PC-9 (cell line): Measurements from ENCODE around the gene CYTH2. TPM values are rescaled to one million over a fixed set of nuclear protein-coding genes. Genes with fewer than 3 reads are reported as not detected.

ENCODE experiments used
- BruUV-seq: library from RNA; stranded (reverse); fragments of 400-500 nt; replicated peaks from 2 replicates; lab custom pipeline; 2021; lab: Mats Ljungman, UMichigan
- CTCF ChIA-PET: fragments of 300-600 bp; sonication (Branson Sonifier 250); formaldehyde crosslinking; loops from one replicate; lab custom pipeline; 2022; ENCODE audit warnings: antibody characterized with exemption; lab: Charles Lee
- POLR2A ChIA-PET: fragments of 300-600 bp; sonication (Branson Sonifier 250); formaldehyde crosslinking; loops from one replicate; lab custom pipeline; 2022; ENCODE audit warnings: antibody characterized with exemption; ENCODE audit not compliant: unreplicated experiment; lab: Charles Lee
- DNase-seq, 2 experiments: peaks; one replicate each; pipeline versions ENCODE4 v3.0.0 to v3.0.0-alpha.2; 2015 to 2022; ENCODE audit warnings: mixed read lengths in 1 of 2
- H2AFZ ChIP-seq: fragments of 200-600 bp; sonication (generic); 2 replicates; pipeline ENCODE4 v1.8.1; 2017; ENCODE audit warnings: antibody characterized with exemption
- H3F3A ChIP-seq: fragments of 200-600 bp; sonication (generic); 2 replicates; pipeline ENCODE4 v1.8.1; 2017; ENCODE audit warnings: antibody characterized with exemption, mild to moderate bottlenecking, low read depth; ENCODE audit not compliant: insufficient read depth
- H3K27ac ChIP-seq: fragments of 200-600 bp; sonication (generic); 2 replicates; pipeline ENCODE4 v1.6.1; 2016; ENCODE audit warnings: mixed run types
- H3K27me3 ChIP-seq: fragments of 200-600 bp; sonication (generic); 2 replicates; pipeline ENCODE4 v1.6.1; 2016; ENCODE audit warnings: low read depth, mixed run types; ENCODE audit not compliant: insufficient read depth
- H3K36me3 ChIP-seq: fragments of 200-600 bp; sonication (generic); 2 replicates; pipeline ENCODE4 v1.6.1; 2016; ENCODE audit warnings: low read depth, mixed run types
- H3K4me1 ChIP-seq: fragments of 200-600 bp; sonication (generic); replicated peaks from 2 replicates; pipeline ENCODE4 v1.6.1; 2016; ENCODE audit warnings: mixed run types; ENCODE audit not compliant: insufficient read depth
- H3K4me2 ChIP-seq: fragments of 200-600 bp; sonication (generic); 2 replicates; pipeline ENCODE4 v1.6.1; 2017; ENCODE audit warnings: mixed run types
- H3K4me3 ChIP-seq: fragments of 200-600 bp; sonication (generic); 2 replicates; pipeline ENCODE4 v1.6.1; 2016; ENCODE audit warnings: mixed run types
- H3K79me2 ChIP-seq: fragments of 200-600 bp; sonication (generic); 2 replicates; pipeline ENCODE4 v1.6.1; 2017; ENCODE audit warnings: low read depth, mixed run types
- H3K9me2 ChIP-seq: fragments of 200-600 bp; sonication (generic); 2 replicates; pipeline ENCODE4 v1.8.1; 2017; ENCODE audit warnings: mild to moderate bottlenecking; ENCODE audit not compliant: insufficient read depth
- H3K9me3 ChIP-seq: fragments of 200-600 bp; sonication (generic); 2 replicates; pipeline ENCODE4 v1.8.1; 2016; ENCODE audit warnings: low read depth; ENCODE audit not compliant: insufficient read depth
- H4K20me1 ChIP-seq: fragments of 200-600 bp; sonication (generic); 2 replicates; pipeline ENCODE4 v1.8.1; 2017; ENCODE audit not compliant: insufficient read depth
- CTCF ChIP-seq: fragments of 200-600 bp; sonication (generic); conservative IDR thresholded peaks from 2 replicates; pipeline ENCODE4 v1.6.1; 2017; ENCODE audit warnings: mixed run types, antibody characterized with exemption, mild to moderate bottlenecking, moderate library complexity
- EZH2 ChIP-seq: fragments of 200-600 bp; sonication (generic); IDR thresholded peaks from 2 replicates; pipeline ENCODE4 v1.8.0; 2017; ENCODE audit warnings: antibody characterized with exemption, low read depth
- intact Hi-C: fragments of 100-400 bp; cut with micrococcal nuclease; formaldehyde crosslinking; loops from one replicate; pipeline ENCODE4 v1.10.0; 2022; ENCODE audit not compliant: unreplicated experiment
- total RNA-seq: library from RNA; stranded (reverse); gene quantifications from 2 replicates; pipeline ENCODE4 v1.2.3, GENCODE V29; 2021

The CYTH2 gene
- total RNA-seq, 1 experiment from 2014 or later, result 74.4 TPM

GRCh38 chr19:48478339-48479256 is 9.4 kb downstream of the CYTH2 start:
- no peaks in the 10 kb centered on the region for H3K9me2 ChIP-seq
- peaks cover 10% of the 10 kb centered on the region for H3K36me3 ChIP-seq
- peaks cover 48% of the 10 kb centered on the region; the same call in 1 of the 2 replicates for H3F3A ChIP-seq
- H3K4me3 ChIP-seq, result no peak overlapping the region
- CTCF ChIA-PET, result no interaction called here
- BruUV-seq, result no TSS peak
- POLR2A ChIA-PET, result interaction anchor here (0.6 kb wide), 1 partner anchor 9 kb away, joined by 4 read pairs; no protein-coding TSS in a partner anchor
- TF ChIP-seq EZH2, result no peak
- TF ChIP-seq CTCF, result no peak
- no peak overlapping the region for H3K4me2 ChIP-seq
- no peaks in the 10 kb centered on the region; the same call in 1 of the 2 replicates for H3K4me1 ChIP-seq
- H3K27me3 ChIP-seq, result no peaks in the 10 kb centered on the region
- intact Hi-C loops, result no loop called here
- H3K27ac ChIP-seq, result no peak overlapping the region
- no peaks in the 10 kb centered on the region for H3K79me2 ChIP-seq
- no peak overlapping the region for H2AFZ ChIP-seq
- H3K9me3 ChIP-seq, result no peaks in the 10 kb centered on the region
- DNase-seq, result no peak
- peaks cover 35% of the 10 kb centered on the region for H4K20me1 ChIP-seq

DNA sequence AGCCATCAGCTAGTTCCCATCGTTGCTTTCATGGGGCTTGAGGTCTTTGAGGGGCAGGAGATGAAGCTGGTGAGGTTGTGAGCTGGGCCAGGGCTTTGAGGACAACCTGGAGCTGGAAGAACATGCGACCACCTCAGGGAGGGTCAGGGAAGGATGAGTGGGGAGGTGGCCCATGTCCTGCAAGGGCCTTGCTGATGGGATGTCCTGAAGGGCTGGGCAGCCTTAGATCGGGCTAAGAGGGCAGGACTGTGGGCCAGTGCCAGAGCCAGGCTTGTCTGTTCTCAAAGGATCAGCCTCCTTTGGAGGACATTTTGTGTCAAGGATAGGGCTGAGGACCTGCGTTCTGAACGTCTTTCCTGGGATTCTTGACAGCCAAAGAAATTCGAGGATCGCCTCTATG is 10.5 kb downstream of the CYTH2 start:
- POLR2A ChIA-PET, result no interaction called here
- no peak for DNase-seq
- no TSS peak for BruUV-seq
- H3F3A ChIP-seq, result peaks cover 59% of the 10 kb centered on the region
- H3K4me3 ChIP-seq, result no peak overlapping the region
- CTCF ChIA-PET, result no interaction called here
- H3K9me3 ChIP-seq, result no peaks in the 10 kb centered on the region
- intact Hi-C loops, result loop anchor here (10.0 kb wide), 1 partner anchor 485 kb away; the partner anchor contains the start of gene FTL
- no peak overlapping the region for H3K27ac ChIP-seq
- no peak for TF ChIP-seq CTCF
- no peak for TF ChIP-seq EZH2
- H3K4me2 ChIP-seq, result no peak overlapping the region
- no peaks in the 10 kb centered on the region for H3K79me2 ChIP-seq
- H4K20me1 ChIP-seq, result peaks cover 30% of the 10 kb centered on the region
- no peaks in the 10 kb centered on the region for H3K27me3 ChIP-seq
- no peak overlapping the region for H2AFZ ChIP-seq
- H3K9me2 ChIP-seq, result no peaks in the 10 kb centered on the region
- H3K36me3 ChIP-seq, result peaks cover 10% of the 10 kb centered on the region
- H3K4me1 ChIP-seq, result no peaks in the 10 kb centered on the region; the same call in 1 of the 2 replicates

DNA sequence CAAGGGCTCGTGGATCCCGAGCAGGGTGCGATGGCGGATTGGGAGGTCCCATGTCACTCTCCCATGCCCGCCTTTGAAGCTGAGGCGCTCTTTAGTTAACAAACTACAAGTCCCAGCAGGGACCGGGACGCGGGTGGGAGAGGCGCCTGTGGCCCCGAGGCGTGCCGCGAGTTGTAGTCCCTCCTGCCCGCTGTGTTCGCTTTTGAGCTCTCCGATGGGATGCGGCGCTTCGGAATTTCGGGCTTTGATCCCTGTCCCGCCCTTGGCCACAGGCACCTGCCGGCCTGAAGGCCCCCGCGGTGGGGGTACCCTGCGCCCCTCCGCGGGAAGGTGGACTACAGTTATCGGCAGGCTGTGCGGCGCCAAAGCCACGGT is 11.0 kb downstream of the CYTH2 start:
- Histone ChIP-seq H3K36me3 (peaks cover 10% of the 10 kb centered on the region), H3K4me3 (no peak overlapping the region), H3F3A (peaks cover 63% of the 10 kb centered on the region), H3K4me2 (no peak overlapping the region), H4K20me1 (peaks cover 25% of the 10 kb centered on the region), H3K27me3 (no peaks in the 10 kb centered on the region), H3K4me1 (no peaks in the 10 kb centered on the region; the same call in none of the 2 replicates), H3K79me2 (no peaks in the 10 kb centered on the region), H3K9me2 (no peaks in the 10 kb centered on the region), H2AFZ (no peak overlapping the region), H3K27ac (no peak overlapping the region), H3K9me3 (no peaks in the 10 kb centered on the region)
- BruUV-seq, result no TSS peak
- no peak for TF ChIP-seq CTCF
- DNase-seq, result no peak
- CTCF ChIA-PET, result no interaction called here
- POLR2A ChIA-PET, result no interaction called here
- intact Hi-C loops, result loop anchor here (10.0 kb wide), 1 partner anchor 485 kb away; the partner anchor contains the start of gene FTL
